ENCODE measurements around the gene FAM25G. TPM values are rescaled to one million over a fixed set of nuclear protein-coding genes. Genes with fewer than 3 reads are reported as not detected.
"Not testable (repeated sequence)": the region's sequence is repeated elsewhere in the genome, so short reads cannot be mapped to it uniquely, and the experiment has no call there.

The FAM25G gene
- total RNA-seq, 1 donor from 2014 or later, result not detected

DNA sequence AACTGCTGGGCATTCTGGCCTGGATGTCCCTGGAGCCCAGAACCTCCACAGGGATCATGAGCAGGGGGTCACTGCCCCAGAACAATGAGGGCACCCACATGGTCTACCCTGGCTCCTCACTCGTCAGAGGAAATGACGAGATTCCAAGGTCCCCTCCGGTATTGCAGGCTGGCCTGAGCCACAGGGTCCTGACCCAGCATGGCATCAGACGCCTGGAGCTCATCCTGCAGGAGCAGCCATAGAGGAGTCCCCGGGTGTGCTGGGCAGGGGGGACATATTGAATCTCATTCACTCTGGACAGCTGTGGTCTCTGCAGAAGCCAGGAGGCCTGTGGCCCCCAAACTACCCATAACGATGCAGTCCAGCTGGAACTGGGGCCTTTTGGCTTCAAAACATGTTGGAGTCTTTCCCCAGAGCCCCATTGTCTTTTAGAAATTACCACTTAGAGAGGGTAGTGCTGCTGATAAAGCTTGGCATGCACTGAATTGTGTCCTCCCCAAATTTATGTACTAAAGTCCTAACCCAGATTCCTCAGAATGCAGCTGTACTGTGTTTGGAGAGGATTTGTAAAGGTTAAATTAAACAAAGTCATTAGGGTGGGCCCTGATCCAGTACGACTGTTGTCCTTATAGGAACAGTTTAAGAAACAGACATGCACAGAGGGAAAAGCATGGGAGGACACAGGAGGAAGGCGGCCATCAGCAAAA, 35.3 kb downstream of the FAM25G start:
- DNase-seq (ENCODE audit: low read depth, low spot score), result no peak
- TF ChIP-seq CTCF (conservative IDR thresholded peaks at IDR 0.05), result no peak
- Mint-ChIP-seq H3K4me1 (peaks cover 13% of the 10 kb centered on the region), H3K9me3 (no peaks in the 10 kb centered on the region), H3K4me3 (no peak overlapping the region), H3K27ac (ENCODE audit: unreplicated experiment) (no peak overlapping the region), H3K27me3 (ENCODE audit: low read depth) (no peaks in the 10 kb centered on the region), H3K36me3 (ENCODE audit: low read depth) (no peaks in the 10 kb centered on the region)

- H3K27ac Mint-ChIP-seq (ENCODE audit: unreplicated experiment); H3K9me3 Mint-ChIP-seq; DNase-seq (ENCODE audit: low read depth, low spot score); H3K4me3 Mint-ChIP-seq; H3K4me1 Mint-ChIP-seq; H3K27me3 Mint-ChIP-seq (ENCODE audit: low read depth); H3K36me3 Mint-ChIP-seq (ENCODE audit: low read depth): not testable (repeated sequence)
Measured at GRCh38 chr10:47455350-47456078, 36.0 kb downstream of the FAM25G start.

- Mint-ChIP-seq H3K4me3 (no peak overlapping the region), H3K4me1 (peaks cover 10% of the 10 kb centered on the region), H3K27ac (ENCODE audit: unreplicated experiment) (no peak overlapping the region), H3K9me3 (no peaks in the 10 kb centered on the region), H3K36me3 (ENCODE audit: low read depth) (no peaks in the 10 kb centered on the region), H3K27me3 (ENCODE audit: low read depth) (no peaks in the 10 kb centered on the region)
- DNase-seq (ENCODE audit: low read depth, low spot score), result no peak
- TF ChIP-seq CTCF (conservative IDR thresholded peaks at IDR 0.05), result no peak
Measured at GRCh38 chr10:47454780-47455058, 36.8 kb downstream of the FAM25G start.

- Mint-ChIP-seq H3K27me3 (ENCODE audit: low read depth) (no peaks in the 10 kb centered on the region), H3K36me3 (ENCODE audit: low read depth) (no peaks in the 10 kb centered on the region), H3K4me1 (peaks cover 10% of the 10 kb centered on the region), H3K4me3 (no peak overlapping the region), H3K9me3 (no peaks in the 10 kb centered on the region), H3K27ac (ENCODE audit: unreplicated experiment) (no peak overlapping the region)
- DNase-seq (ENCODE audit: low read depth, low spot score), result no peak
- no peak for TF ChIP-seq CTCF (conservative IDR thresholded peaks at IDR 0.05)
Measured at GRCh38 chr10:47454008-47454779, 37.3 kb downstream of the FAM25G start.

DNA sequence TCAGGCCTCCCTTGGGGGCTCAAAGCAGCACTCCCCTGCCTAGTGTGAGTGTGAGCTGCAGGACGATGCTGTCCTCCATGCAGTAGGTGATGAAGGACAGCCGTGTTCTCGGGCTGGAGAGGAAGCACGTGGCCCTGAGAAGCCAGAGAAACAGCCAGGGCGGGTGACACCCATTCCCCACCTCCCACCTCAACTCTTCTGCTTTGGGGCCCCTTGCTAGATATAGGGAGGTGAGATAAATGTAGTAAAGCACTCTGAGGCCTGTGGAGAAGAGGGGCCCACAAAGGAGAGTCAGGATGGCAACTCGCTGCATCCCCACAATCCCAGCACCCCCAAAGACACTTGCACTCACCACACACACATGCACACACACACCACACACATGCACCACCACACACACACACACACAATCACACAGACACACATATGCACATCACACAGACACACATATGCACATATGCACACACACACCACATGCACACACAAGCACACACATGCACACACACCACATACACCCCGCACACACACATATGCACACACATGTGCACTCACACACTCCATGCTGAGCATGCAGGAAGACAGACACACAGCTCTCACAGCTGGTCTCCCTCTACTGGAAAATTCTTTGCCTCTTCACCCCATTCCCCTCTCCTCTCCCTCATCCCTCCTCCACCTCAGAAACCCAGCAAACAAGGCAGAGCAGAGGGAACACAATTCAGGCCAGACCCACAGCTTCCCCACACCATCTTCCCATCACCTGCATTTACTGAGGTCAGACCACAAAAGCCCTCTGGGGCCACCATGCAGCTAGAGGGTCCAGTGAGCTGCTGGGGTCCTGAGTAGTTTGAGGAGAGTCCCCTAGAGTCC, 38.1 kb downstream of the FAM25G start:
- no peaks in the 10 kb centered on the region for H3K36me3 Mint-ChIP-seq (ENCODE audit: low read depth)
- no peak overlapping the region for H3K27ac Mint-ChIP-seq (ENCODE audit: unreplicated experiment)
- DNase-seq (ENCODE audit: low read depth, low spot score), result no peak
- TF ChIP-seq CTCF (conservative IDR thresholded peaks at IDR 0.05), result no peak
- no peaks in the 10 kb centered on the region for H3K9me3 Mint-ChIP-seq
- no peaks in the 10 kb centered on the region for H3K27me3 Mint-ChIP-seq (ENCODE audit: low read depth)
- H3K4me3 Mint-ChIP-seq, result no peak overlapping the region
- H3K4me1 Mint-ChIP-seq, result peaks cover 12% of the 10 kb centered on the region

All from neural crest cell (in vitro differentiated cells).